Right lobe of liver (tissue), 6 donors: ENCODE data around the gene LRFN3. TPM values are rescaled to one million over a fixed set of nuclear protein-coding genes. Genes with fewer than 3 reads are reported as not detected.

Experiments
- ATAC-seq, 4 donors: fragments of 200-7000 bp; cut with Tn5 transposase; one replicate each; pipeline ENCODE4 v1.9.1; 2020; ENCODE audit warnings: mild to moderate bottlenecking in 4 of 4, moderate library complexity in 4 of 4
- DNase-seq, 3 donors: peaks; one replicate each; pipeline ENCODE4 v3.0.0-alpha.2; 2020
- H3K27ac ChIP-seq, 3 donors: fragments of 200-600 bp; one replicate each; pipeline ENCODE4 v1.8.0; 2022
- H3K27me3 ChIP-seq, 2 donors: fragments of 200-600 bp; one replicate each; pipeline ENCODE4 v1.8.0; 2022
- H3K36me3 ChIP-seq, 4 donors: fragments of 200-600 bp; sonication (generic) in 1 of 4; one replicate each; pipeline versions ENCODE4 v1.5.1 to v1.8.0; 2017 to 2022; ENCODE audit warnings: control low read depth in 1 of 4
- H3K4me1 ChIP-seq, 4 donors: fragments of 200-600 bp; sonication (generic) in 1 of 4; one replicate each; pipeline versions ENCODE4 v1.5.1 to v1.8.0; 2017 to 2022; ENCODE audit warnings: control low read depth in 1 of 4
- H3K4me3 ChIP-seq, 3 donors: fragments of 200-600 bp; one replicate each; pipeline ENCODE4 v1.8.0; 2022
- H3K9me3 ChIP-seq, 4 donors: fragments of 200-600 bp; sonication (generic) in 1 of 4; one replicate each; pipeline versions ENCODE4 v1.5.1 to v1.8.0; 2017 to 2022; ENCODE audit warnings: control low read depth in 1 of 4
- CTCF ChIP-seq, 4 donors: fragments of 200-600 bp in 3 of 4; fragments of 450-650 bp in 1 of 4; IDR thresholded peaks; one replicate each; pipeline versions ENCODE4 v1.5.1 to v1.8.0; 2016 to 2022; ENCODE audit warnings: antibody characterized with exemption in 4 of 4, mild to moderate bottlenecking in 2 of 4
- POLR2A ChIP-seq: fragments of 450-650 bp; IDR thresholded peaks from one replicate; pipeline ENCODE4 v1.6.1; 2017; ENCODE audit warnings: antibody characterized with exemption, mild to moderate bottlenecking
- WGBS: methylation state at CpG from one replicate; pipeline ENCODE4 v1.1.6; 2018; ENCODE audit warnings: low coverage, low lambda C conversion rate; ENCODE audit not compliant: insufficient coverage; ENCODE audit errors: missing lambda C conversion rate; 5-methylcytosine and 5-hydroxymethylcytosine counted together
- intact Hi-C, 2 donors: fragments of 100-400 bp; cut with DNase I; formaldehyde crosslinking; loops; one replicate each; pipeline versions ENCODE4 v1.11.2 to v1.14.1; 2022
- total RNA-seq, 6 experiments: library from RNA; depleted of rRNA in 2 of 6; stranded (reverse); fragments of >200 nt in 2 of 6; fragmentation: NEBNext Ultra II Directional in 3 of 6; extraction: Animal tissue kit (Norgen Biotek cat#: 25700) in 3 of 6; gene quantifications; one replicate each; pipeline versions ENCODE4 v1.1.0 to v1.2.4, GENCODE V29; 2016 to 2023
- donor health status: DM: no; HTN: yes; CAD: no.
- donor health status: DM: no; HTN: no; CAD: no.
- donor health status: DM: no; HTN: no; CAD: no.
- donor health status: DM: no; HTN: yes; CAD: no.
- donor health status: DM: no; HTN: yes; CAD: no.

LRFN3 gene
- total RNA-seq, 6 experiments from 2014 or later: 5.6 to 8.6 (median 7.0) TPM

- no peaks in the 10 kb centered on the region for H3K27me3 ChIP-seq
- no peak for ATAC-seq
- H3K4me3 ChIP-seq: no peak overlapping the region
- intact Hi-C loops: no loop called here
- no peak overlapping the region for H3K27ac ChIP-seq
- WGBS: 51% methylated on average over 3 of the region's 3 CpGs
- peaks cover 0 to 5% (median 0%) of the 10 kb centered on the region in 4 donors for H3K4me1 ChIP-seq
- H3K36me3 ChIP-seq: no peaks in the 10 kb centered on the region
- no peaks in the 10 kb centered on the region for H3K9me3 ChIP-seq
- no peak for DNase-seq
- TF ChIP-seq POLR2A (no peak), CTCF (IDR thresholded peaks at IDR 0.05) (no peak)
Measured at GRCh38 chr19:35915443-35915842, 20.7 kb upstream of the LRFN3 start.

- no peaks in the 10 kb centered on the region for H3K36me3 ChIP-seq
- intact Hi-C loops: no loop called here
- H3K4me1 ChIP-seq: no peaks in the 10 kb centered on the region
- no peak overlapping the region for H3K4me3 ChIP-seq
- TF ChIP-seq CTCF (IDR thresholded peaks at IDR 0.05): no peak
- TF ChIP-seq POLR2A: no peak
- DNase-seq (no peak), ATAC-seq (peak in 1 of 4 donors; percentile 53)
- no peak overlapping the region for H3K27ac ChIP-seq
- no peaks in the 10 kb centered on the region for H3K27me3 ChIP-seq
- WGBS: 27% methylated on average over 10 of the region's 11 CpGs
- no peaks in the 10 kb centered on the region for H3K9me3 ChIP-seq
Measured at GRCh38 chr19:35919306-35919705, 16.9 kb upstream of the LRFN3 start.

- ATAC-seq (no peak), DNase-seq (no peak)
- Histone ChIP-seq H3K27ac (no peak overlapping the region), H3K4me1 (no peaks in the 10 kb centered on the region), H3K36me3 (no peaks in the 10 kb centered on the region), H3K9me3 (no peaks in the 10 kb centered on the region), H3K4me3 (no peak overlapping the region), H3K27me3 (no peaks in the 10 kb centered on the region)
- TF ChIP-seq CTCF (IDR thresholded peaks at IDR 0.05): no peak
- TF ChIP-seq POLR2A: no peak
- 89% methylated on average over 5 of the region's 6 CpGs for WGBS
- intact Hi-C loops: no loop called here
Measured at GRCh38 chr19:35921012-35921411, 15.2 kb upstream of the LRFN3 start.

GRCh38 chr19:35925501-35925900 lies 10.7 kb upstream of the LRFN3 start:
- Histone ChIP-seq H3K36me3 (no peaks in the 10 kb centered on the region), H3K9me3 (no peaks in the 10 kb centered on the region), H3K4me3 (no peak overlapping the region), H3K27ac (no peak overlapping the region), H3K27me3 (no peaks in the 10 kb centered on the region), H3K4me1 (no peaks in the 10 kb centered on the region)
- no peak for TF ChIP-seq CTCF (IDR thresholded peaks at IDR 0.05)
- TF ChIP-seq POLR2A: no peak
- ATAC-seq: no peak
- WGBS: 71% methylated on average over 2 of the region's 3 CpGs
- intact Hi-C loops: loop anchor here in 1 of 2 donors (5.0 kb wide), 1 partner anchor 38 kb away; no protein-coding TSS in a partner anchor
- DNase-seq: no peak

- TF ChIP-seq CTCF (IDR thresholded peaks at IDR 0.05) (no peak), POLR2A (no peak)
- no peak for DNase-seq
- no peaks in the 10 kb centered on the region for H3K36me3 ChIP-seq
- no peaks in the 10 kb centered on the region for H3K27me3 ChIP-seq
- intact Hi-C loops: loop anchor here in 1 of 2 donors (5.0 kb wide), 1 partner anchor 41 kb away; no protein-coding TSS in a partner anchor
- no peaks in the 10 kb centered on the region for H3K9me3 ChIP-seq
- H3K4me3 ChIP-seq: no peak overlapping the region
- no peak for ATAC-seq
- H3K4me1 ChIP-seq: peaks cover 0 to 5% (median 2%) of the 10 kb centered on the region in 4 donors
- H3K27ac ChIP-seq: no peak overlapping the region
- whole genome bisulfite sequencing: 45% methylated on average over 5 of the region's 5 CpGs
Measured at GRCh38 chr19:35928507-35928906, 7.7 kb upstream of the LRFN3 start.
